ENCODE results near the gene EPS8L2.

Gene EPS8L2

GRCh38 chr11:705646-706438 is at the start of gene EPS8L2:
TSS of gene EPS8L2 (plus strand) at chr11:706231. CDS start at chr11:709408, 3,177 bp downstream.
- no peak for DNase-seq (ENCODE audit: low read depth)
- TF ChIP-seq CTCF (IDR thresholded peaks at IDR 0.05; ENCODE audit: control insufficient read depth, insufficient read depth, low read depth, low read length, missing control alignments): no peak
- H3K4me3 ChIP-seq (ENCODE audit: control insufficient read depth, low read depth, low read length): peak within 1 kb of the TSS; percentile 85

- no peak for DNase-seq (ENCODE audit: low read depth)
- no peak overlapping the region for H3K4me3 ChIP-seq (ENCODE audit: control insufficient read depth, low read depth, low read length)
- TF ChIP-seq CTCF (IDR thresholded peaks at IDR 0.05; ENCODE audit: control insufficient read depth, insufficient read depth, low read depth, low read length, missing control alignments): no peak
Observed at GRCh38 chr11:656426-656825, 49.6 kb upstream of the EPS8L2 start.

DNA sequence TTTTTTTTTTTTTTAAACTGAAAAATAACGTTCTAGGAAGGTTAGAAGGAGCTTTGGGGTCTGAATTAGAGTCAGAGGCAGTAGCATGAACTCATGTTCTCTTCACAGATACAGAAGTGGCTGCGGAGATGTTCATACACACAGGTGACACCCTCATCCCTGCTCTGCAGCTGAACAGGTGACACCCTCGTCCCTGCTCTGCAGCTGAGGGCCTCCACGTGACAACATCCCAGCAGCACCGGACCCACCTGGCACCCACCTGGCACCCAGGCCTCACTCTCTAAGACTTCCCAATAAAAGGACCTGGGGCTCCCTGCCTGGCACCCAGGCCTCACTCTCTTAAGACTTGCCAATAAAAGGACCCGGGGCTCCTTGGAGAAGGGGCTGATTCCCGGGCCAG is 49.2 kb upstream of the EPS8L2 start:
- no peak for DNase-seq (ENCODE audit: low read depth)
- H3K4me3 ChIP-seq (ENCODE audit: control insufficient read depth, low read depth, low read length): no peak overlapping the region
- no peak for TF ChIP-seq CTCF (IDR thresholded peaks at IDR 0.05; ENCODE audit: control insufficient read depth, insufficient read depth, low read depth, low read length, missing control alignments)

DNA sequence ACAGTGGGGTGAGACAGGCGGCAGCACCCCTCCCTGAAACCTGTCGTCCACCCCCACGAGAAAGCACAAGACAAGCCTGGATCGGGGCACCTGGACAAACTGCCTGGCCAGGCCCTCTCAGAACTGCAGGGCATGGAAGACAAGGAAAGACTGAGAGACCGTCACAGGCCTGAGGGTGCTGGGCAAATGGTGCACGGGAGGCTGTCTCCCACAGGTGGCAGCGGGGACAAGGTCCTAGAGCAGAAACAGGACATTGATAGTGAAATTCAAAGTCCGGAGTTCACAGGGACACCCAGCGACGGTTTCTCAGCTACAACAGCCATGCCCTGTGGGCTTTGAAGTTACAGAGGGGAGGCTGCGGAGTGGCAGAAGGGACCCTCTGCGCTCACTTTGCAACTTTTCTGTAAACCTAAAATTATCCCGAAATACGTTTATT is 48.3 kb upstream of the EPS8L2 start:
- no peak overlapping the region for H3K4me3 ChIP-seq (ENCODE audit: control insufficient read depth, low read depth, low read length)
- TF ChIP-seq CTCF (IDR thresholded peaks at IDR 0.05; ENCODE audit: control insufficient read depth, insufficient read depth, low read depth, low read length, missing control alignments): no peak
- DNase-seq (ENCODE audit: low read depth): no peak

DNA sequence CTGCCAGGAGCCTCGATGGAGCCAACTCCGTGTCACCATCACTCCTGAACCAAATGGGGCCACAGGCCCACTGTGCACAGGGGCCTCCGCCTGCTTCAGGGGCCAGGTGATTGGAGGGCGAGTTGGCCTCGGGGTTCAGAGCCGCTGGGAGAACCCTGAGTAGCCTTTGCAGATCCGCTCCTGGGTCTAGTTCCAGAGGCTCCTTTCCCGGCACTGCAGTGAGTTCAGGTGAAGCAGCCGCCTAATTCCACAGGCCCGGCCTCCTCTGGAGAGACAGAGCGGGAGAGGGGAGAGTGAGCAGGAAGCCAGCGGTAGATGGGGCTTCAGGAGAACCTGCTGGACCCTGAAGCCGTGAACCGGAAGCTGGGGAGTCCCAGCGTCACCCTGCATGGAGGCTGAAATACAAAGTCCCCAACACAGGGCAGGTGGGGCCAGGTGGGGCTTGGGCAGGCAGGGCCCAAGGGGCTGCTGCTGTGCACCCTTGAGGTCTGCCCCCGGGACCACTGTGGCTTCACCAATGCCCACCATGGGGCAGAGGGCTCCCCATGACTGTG is 46.4 kb upstream of the EPS8L2 start:
- no peak for TF ChIP-seq CTCF (IDR thresholded peaks at IDR 0.05; ENCODE audit: control insufficient read depth, insufficient read depth, low read depth, low read length, missing control alignments)
- H3K4me3 ChIP-seq (ENCODE audit: control insufficient read depth, low read depth, low read length): no peak overlapping the region
- DNase-seq (ENCODE audit: low read depth): no peak

DNA sequence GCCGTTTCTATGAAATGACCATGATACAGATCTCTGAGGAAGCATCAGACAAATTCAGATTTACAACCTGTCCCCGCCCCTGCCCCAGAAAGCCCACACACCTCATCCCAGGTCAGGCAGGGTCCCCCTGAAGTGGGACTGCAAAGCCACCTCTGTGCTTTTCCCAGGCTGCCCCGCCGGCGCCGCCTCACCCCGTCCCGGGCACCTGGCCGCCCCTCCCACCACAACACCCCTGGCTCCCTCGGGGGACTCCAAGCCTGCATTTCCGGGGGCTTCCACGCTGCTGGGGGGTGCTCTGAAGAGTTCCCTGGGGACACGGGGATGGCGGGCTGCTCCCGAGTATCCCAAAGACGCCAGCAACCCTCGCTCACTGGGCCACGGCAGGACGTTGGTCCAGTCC is 45.8 kb upstream of the EPS8L2 start:
- no peak for DNase-seq (ENCODE audit: low read depth)
- TF ChIP-seq CTCF (IDR thresholded peaks at IDR 0.05; ENCODE audit: control insufficient read depth, insufficient read depth, low read depth, low read length, missing control alignments): no peak
- H3K4me3 ChIP-seq (ENCODE audit: control insufficient read depth, low read depth, low read length): no peak overlapping the region
